ENCODE results near the gene ZC3HAV1L.

DNA sequence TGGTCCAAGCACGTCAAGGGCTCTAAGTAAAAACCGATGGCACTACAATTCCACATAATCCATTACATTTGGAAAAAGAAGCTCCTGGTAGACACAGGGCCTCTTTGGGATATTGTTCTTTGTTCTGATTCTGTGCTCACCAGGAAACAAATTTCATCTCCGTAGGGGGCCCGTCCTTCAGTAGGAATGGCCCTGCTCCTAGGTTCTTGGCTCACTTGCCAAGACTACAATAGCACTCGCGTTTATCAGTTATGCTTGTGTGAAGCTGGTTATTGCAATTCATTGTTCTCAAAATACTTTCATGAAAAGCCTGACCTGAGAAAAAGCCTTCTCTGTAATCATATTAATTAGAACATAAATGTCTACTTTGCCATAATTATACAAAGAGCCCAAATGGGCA is 10.3 kb upstream of the ZC3HAV1L start:
- TF ChIP-seq, protein P1, sequence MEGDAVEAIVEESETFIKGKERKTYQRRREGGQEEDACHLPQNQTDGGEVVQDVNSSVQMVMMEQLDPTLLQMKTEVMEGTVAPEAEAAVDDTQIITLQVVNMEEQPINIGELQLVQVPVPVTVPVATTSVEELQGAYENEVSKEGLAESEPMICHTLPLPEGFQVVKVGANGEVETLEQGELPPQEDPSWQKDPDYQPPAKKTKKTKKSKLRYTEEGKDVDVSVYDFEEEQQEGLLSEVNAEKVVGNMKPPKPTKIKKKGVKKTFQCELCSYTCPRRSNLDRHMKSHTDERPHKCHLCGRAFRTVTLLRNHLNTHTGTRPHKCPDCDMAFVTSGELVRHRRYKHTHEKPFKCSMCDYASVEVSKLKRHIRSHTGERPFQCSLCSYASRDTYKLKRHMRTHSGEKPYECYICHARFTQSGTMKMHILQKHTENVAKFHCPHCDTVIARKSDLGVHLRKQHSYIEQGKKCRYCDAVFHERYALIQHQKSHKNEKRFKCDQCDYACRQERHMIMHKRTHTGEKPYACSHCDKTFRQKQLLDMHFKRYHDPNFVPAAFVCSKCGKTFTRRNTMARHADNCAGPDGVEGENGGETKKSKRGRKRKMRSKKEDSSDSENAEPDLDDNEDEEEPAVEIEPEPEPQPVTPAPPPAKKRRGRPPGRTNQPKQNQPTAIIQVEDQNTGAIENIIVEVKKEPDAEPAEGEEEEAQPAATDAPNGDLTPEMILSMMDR (IDR thresholded peaks at IDR 0.05), result no peak
- TF ChIP-seq MAFK (IDR thresholded peaks at IDR 0.05; ENCODE audit: partially characterized antibody) (no peak), CBX8 (IDR thresholded peaks at IDR 0.05) (no peak), POLR2A (IDR thresholded peaks at IDR 0.05; ENCODE audit: low read length) (no peak), NPAS2 (CRISPR knock-in tag; IDR thresholded peaks at IDR 0.05; ENCODE audit: borderline replicate concordance) (no peak), EP300 (IDR thresholded peaks at IDR 0.05) (no peak), EHMT2 (IDR thresholded peaks at IDR 0.05; ENCODE audit: low read depth) (no peak), RNF2 (IDR thresholded peaks at IDR 0.05; ENCODE audit: borderline replicate concordance, low read depth) (no peak), TFCP2L1 (CRISPR knock-in tag; IDR thresholded peaks at IDR 0.05) (no peak)
- TF ChIP-seq, protein P2, sequence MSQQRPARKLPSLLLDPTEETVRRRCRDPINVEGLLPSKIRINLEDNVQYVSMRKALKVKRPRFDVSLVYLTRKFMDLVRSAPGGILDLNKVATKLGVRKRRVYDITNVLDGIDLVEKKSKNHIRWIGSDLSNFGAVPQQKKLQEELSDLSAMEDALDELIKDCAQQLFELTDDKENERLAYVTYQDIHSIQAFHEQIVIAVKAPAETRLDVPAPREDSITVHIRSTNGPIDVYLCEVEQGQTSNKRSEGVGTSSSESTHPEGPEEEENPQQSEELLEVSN (IDR thresholded peaks at IDR 0.05; ENCODE audit: borderline replicate concordance, low read depth), result no peak
